ENCODE measurements around the gene CASS4. TPM values are rescaled to one million over a fixed set of nuclear protein-coding genes. Genes with fewer than 3 reads are reported as not detected.

The CASS4 gene
- 10 to 100 TPM; 14.2 to 18.7 TPM for total RNA-seq

GRCh38 chr20:56411759-56412472 lies at the start of gene CASS4:
CASS4 (plus strand) TSS chr20:56412260; CDS start chr20:56412459, 199 bp downstream.
- ATAC-seq (ENCODE audit: low read depth) (peak; percentile 79), DNase-seq (peak; percentile 53)
- Mint-ChIP-seq H3K27me3 (no peaks in the 10 kb centered on the region), H3K4me3 (peak within 1 kb of the TSS; percentile 95), H3K36me3 (peaks cover 43% of the 10 kb centered on the region), H3K27ac (peak within 1 kb of the TSS; percentile 98), H3K9me3 (no peaks in the 10 kb centered on the region), H3K4me1 (peaks cover 47% of the 10 kb centered on the region)
- POLR2A ChIA-PET: interaction anchor here (0.8 to 3.5 kb wide), 13 partner anchors 10 to 57 kb away, joined by 3 to 49 read pairs (median 6); partner anchors contain the start of genes AURKA, CSTF1 and RTF2

- Mint-ChIP-seq H3K27me3 (peaks cover 5% of the 10 kb centered on the region), H3K4me3 (no peak overlapping the region), H3K27ac (no peak overlapping the region), H3K9me3 (no peaks in the 10 kb centered on the region), H3K36me3 (no peaks in the 10 kb centered on the region), H3K4me1 (peaks cover 14% of the 10 kb centered on the region)
- ATAC-seq (ENCODE audit: low read depth): no peak
- POLR2A ChIA-PET: no interaction called here
- no peak for DNase-seq
Observed at GRCh38 chr20:56362833-56363413, 49.1 kb upstream of the CASS4 start.

- Mint-ChIP-seq H3K4me1 (peaks cover 11% of the 10 kb centered on the region), H3K27me3 (peaks cover under 1% of the 10 kb centered on the region), H3K36me3 (no peaks in the 10 kb centered on the region), H3K9me3 (no peaks in the 10 kb centered on the region), H3K4me3 (no peak overlapping the region), H3K27ac (no peak overlapping the region)
- POLR2A ChIA-PET: no interaction called here
- DNase-seq: no peak
- no peak for ATAC-seq (ENCODE audit: low read depth)
Observed at GRCh38 chr20:56363491-56363890, 48.6 kb upstream of the CASS4 start.

GRCh38 chr20:56368351-56369134 lies 43.5 kb upstream of the CASS4 start:
- no peak for DNase-seq
- H3K4me3 Mint-ChIP-seq: no peak overlapping the region
- POLR2A ChIA-PET: interaction anchor here (1.2 kb wide), 1 partner anchor 24 kb away, joined by 3 read pairs; the partner anchor contains the start of genes AURKA and CSTF1
- no peaks in the 10 kb centered on the region for H3K9me3 Mint-ChIP-seq
- no peak for ATAC-seq (ENCODE audit: low read depth)
- peaks cover 7% of the 10 kb centered on the region for H3K4me1 Mint-ChIP-seq
- H3K36me3 Mint-ChIP-seq: peaks cover 30% of the 10 kb centered on the region
- H3K27me3 Mint-ChIP-seq: no peaks in the 10 kb centered on the region
- H3K27ac Mint-ChIP-seq: no peak overlapping the region

- no peaks in the 10 kb centered on the region for H3K27me3 Mint-ChIP-seq
- no peak for DNase-seq
- ATAC-seq (ENCODE audit: low read depth): no peak
- no peaks in the 10 kb centered on the region for H3K9me3 Mint-ChIP-seq
- H3K36me3 Mint-ChIP-seq: peaks cover 32% of the 10 kb centered on the region
- no peak overlapping the region for H3K4me3 Mint-ChIP-seq
- POLR2A ChIA-PET: interaction anchor here (1.2 kb wide), 1 partner anchor 23 kb away, joined by 3 read pairs; the partner anchor contains the start of genes AURKA and CSTF1
- no peak overlapping the region for H3K27ac Mint-ChIP-seq
- H3K4me1 Mint-ChIP-seq: peaks cover 7% of the 10 kb centered on the region
Observed at GRCh38 chr20:56369179-56369578, 42.9 kb upstream of the CASS4 start.

GRCh38 chr20:56371977-56372376 lies 40.1 kb upstream of the CASS4 start:
- ATAC-seq (ENCODE audit: low read depth) (no peak), DNase-seq (no peak)
- Mint-ChIP-seq H3K9me3 (no peaks in the 10 kb centered on the region), H3K4me3 (no peak overlapping the region), H3K4me1 (peaks cover 17% of the 10 kb centered on the region), H3K36me3 (peaks cover 48% of the 10 kb centered on the region), H3K27ac (no peak overlapping the region), H3K27me3 (no peaks in the 10 kb centered on the region)
- POLR2A ChIA-PET: interaction anchor here (0.9 kb wide), 1 partner anchor 20 kb away, joined by 3 read pairs; the partner anchor contains the start of gene AURKA

- Mint-ChIP-seq H3K27me3 (no peaks in the 10 kb centered on the region), H3K36me3 (peaks cover 55% of the 10 kb centered on the region), H3K9me3 (no peaks in the 10 kb centered on the region), H3K4me3 (no peak overlapping the region), H3K4me1 (peaks cover 21% of the 10 kb centered on the region), H3K27ac (peak overlapping the region; percentile 37)
- POLR2A ChIA-PET: interaction anchor here (0.7 to 0.9 kb wide), 2 partner anchors 19 to 43 kb away, joined by 3 to 4 read pairs; partner anchors contain the start of gene AURKA
- DNase-seq (no peak), ATAC-seq (ENCODE audit: low read depth) (no peak)
Observed at GRCh38 chr20:56372850-56373249, 39.2 kb upstream of the CASS4 start.

GRCh38 chr20:56373942-56374341 lies 38.1 kb upstream of the CASS4 start:
- POLR2A ChIA-PET: no interaction called here
- no peak overlapping the region for H3K27ac Mint-ChIP-seq
- H3K9me3 Mint-ChIP-seq: no peaks in the 10 kb centered on the region
- peaks cover 27% of the 10 kb centered on the region for H3K4me1 Mint-ChIP-seq
- H3K4me3 Mint-ChIP-seq: no peak overlapping the region
- no peaks in the 10 kb centered on the region for H3K27me3 Mint-ChIP-seq
- peaks cover 64% of the 10 kb centered on the region for H3K36me3 Mint-ChIP-seq
- no peak for ATAC-seq (ENCODE audit: low read depth)
- DNase-seq: no peak

GRCh38 chr20:56376331-56376730 lies 35.7 kb upstream of the CASS4 start:
- Mint-ChIP-seq H3K27ac (peak overlapping the region; percentile 0), H3K4me1 (peaks cover 35% of the 10 kb centered on the region), H3K27me3 (no peaks in the 10 kb centered on the region), H3K36me3 (peaks cover 60% of the 10 kb centered on the region), H3K4me3 (no peak overlapping the region), H3K9me3 (no peaks in the 10 kb centered on the region)
- ATAC-seq (ENCODE audit: low read depth): no peak
- POLR2A ChIA-PET: no interaction called here
- DNase-seq: no peak

GRCh38 chr20:56378386-56378785 lies 33.7 kb upstream of the CASS4 start:
- Mint-ChIP-seq H3K27ac (no peak overlapping the region), H3K4me3 (no peak overlapping the region), H3K27me3 (no peaks in the 10 kb centered on the region), H3K9me3 (no peaks in the 10 kb centered on the region), H3K4me1 (peaks cover 41% of the 10 kb centered on the region), H3K36me3 (peaks cover 69% of the 10 kb centered on the region)
- no peak for DNase-seq
- POLR2A ChIA-PET: interaction anchor here (1.5 kb wide), 1 partner anchor 14 kb away, joined by 3 read pairs; the partner anchor contains the start of genes AURKA and CSTF1
- no peak for ATAC-seq (ENCODE audit: low read depth)

GRCh38 chr20:56380375-56380774 lies 31.7 kb upstream of the CASS4 start:
- Mint-ChIP-seq H3K9me3 (no peaks in the 10 kb centered on the region), H3K27ac (no peak overlapping the region), H3K4me3 (no peak overlapping the region), H3K36me3 (peaks cover 68% of the 10 kb centered on the region), H3K4me1 (peaks cover 50% of the 10 kb centered on the region), H3K27me3 (no peaks in the 10 kb centered on the region)
- POLR2A ChIA-PET: no interaction called here
- DNase-seq (no peak), ATAC-seq (ENCODE audit: low read depth) (no peak)

- no peaks in the 10 kb centered on the region for H3K9me3 Mint-ChIP-seq
- ATAC-seq (ENCODE audit: low read depth): no peak
- peaks cover 63% of the 10 kb centered on the region for H3K36me3 Mint-ChIP-seq
- H3K27ac Mint-ChIP-seq: no peak overlapping the region
- POLR2A ChIA-PET: no interaction called here
- H3K4me3 Mint-ChIP-seq: no peak overlapping the region
- DNase-seq: no peak
- H3K4me1 Mint-ChIP-seq: peaks cover 50% of the 10 kb centered on the region
- H3K27me3 Mint-ChIP-seq: no peaks in the 10 kb centered on the region
Observed at GRCh38 chr20:56381501-56381900, 30.6 kb upstream of the CASS4 start.

- peaks cover 59% of the 10 kb centered on the region for H3K36me3 Mint-ChIP-seq
- H3K4me3 Mint-ChIP-seq: no peak overlapping the region
- POLR2A ChIA-PET: interaction anchor here (1.3 kb wide), 1 partner anchor 9 kb away, joined by 6 read pairs; the partner anchor contains the start of genes AURKA and CSTF1
- H3K4me1 Mint-ChIP-seq: peaks cover 49% of the 10 kb centered on the region
- DNase-seq: no peak
- ATAC-seq (ENCODE audit: low read depth): no peak
- no peaks in the 10 kb centered on the region for H3K9me3 Mint-ChIP-seq
- H3K27ac Mint-ChIP-seq: peak overlapping the region; percentile 15
- H3K27me3 Mint-ChIP-seq: no peaks in the 10 kb centered on the region
Observed at GRCh38 chr20:56382696-56383095, 29.4 kb upstream of the CASS4 start.
